HG02588 (cell line): ENCODE data around the gene POU2F2.
A peak's percentile ranks its signal among the peaks of the same experiment; 100 is the strongest.

ENCODE experiments used
- ATAC-seq: cut with Tn5 transposase; IDR thresholded peaks from one replicate; pipeline ENCODE4 v1.9.1; 2021; ENCODE audit warnings: mild to moderate bottlenecking, moderate library complexity; ENCODE audit not compliant: unreplicated experiment

Gene POU2F2

DNA sequence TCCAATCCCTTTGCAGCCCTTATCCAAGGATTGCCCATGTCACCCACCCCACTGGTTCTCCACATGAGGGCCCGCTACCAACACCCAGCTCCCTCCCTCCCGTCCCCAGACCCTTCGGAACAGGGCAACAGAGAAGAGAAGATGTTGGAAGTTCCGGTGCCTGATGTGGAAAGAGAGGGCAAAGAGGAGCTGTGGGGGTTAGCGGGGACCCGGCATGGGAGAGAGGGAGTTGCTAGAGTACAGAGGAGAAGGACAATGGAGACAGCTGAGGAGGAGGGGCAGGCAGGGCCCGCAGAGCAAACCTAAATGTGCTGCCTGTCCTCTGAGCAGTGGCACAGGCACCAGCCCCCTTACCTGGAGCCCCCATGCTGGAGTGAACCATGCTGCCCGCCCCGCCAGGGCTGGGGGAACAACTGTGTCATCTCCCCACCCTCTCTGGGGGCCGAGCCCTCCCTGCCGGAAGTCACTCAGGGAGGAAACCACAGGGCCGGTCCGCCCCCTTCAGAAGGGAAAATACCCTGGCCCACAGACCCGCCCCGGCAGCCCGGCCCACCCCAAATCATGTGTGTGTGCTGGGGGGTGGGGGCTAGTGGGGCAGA, at the start of gene POU2F2:
Gene POU2F2, minus strand, starts transcription at position 417 of the 599 bp plus-strand sequence. Its CDS starts 35 bp downstream, at position 382.
- peak; percentile 39 for ATAC-seq

DNA sequence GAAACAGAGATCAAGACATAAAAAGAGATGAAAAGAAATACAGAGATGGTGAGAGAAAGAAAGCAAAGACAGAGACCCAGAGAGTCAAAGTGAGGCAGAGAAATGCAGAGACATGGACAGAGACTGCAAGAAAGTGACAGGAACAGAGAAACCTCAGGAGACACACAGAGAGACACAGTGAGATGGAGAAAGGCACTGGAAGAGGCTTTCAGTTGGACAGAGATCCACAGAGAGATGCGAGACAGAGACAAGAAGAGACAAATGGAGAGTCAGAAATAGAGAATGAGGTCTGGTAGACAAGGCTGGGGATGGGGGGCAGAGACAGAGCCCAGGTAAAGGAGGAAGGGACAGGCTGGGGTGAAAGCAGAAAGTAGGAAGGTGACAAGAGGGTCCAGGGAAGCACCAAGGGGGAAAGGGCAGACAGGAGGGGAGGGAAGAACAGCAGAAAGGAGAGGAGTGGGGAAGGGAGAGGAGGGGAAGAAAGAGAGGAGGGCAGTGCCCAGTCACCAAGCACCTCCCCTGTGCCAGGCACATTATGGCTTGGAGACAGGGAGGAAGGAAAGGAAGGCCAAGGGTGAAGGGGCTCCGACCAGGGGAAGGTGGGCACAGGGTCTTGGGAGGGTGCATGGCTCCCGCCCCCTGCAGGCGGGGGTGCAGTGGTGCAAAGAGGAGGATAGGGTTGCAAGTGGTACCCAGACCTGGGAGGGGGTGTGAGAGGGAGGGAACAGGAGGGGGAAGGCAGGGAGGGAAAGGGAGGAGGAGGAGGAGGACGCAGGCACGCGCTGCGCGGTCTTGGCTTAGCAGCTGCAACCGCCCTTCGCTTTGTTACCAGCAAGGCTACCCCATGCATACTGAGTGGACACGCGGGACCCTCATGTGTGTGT, 46.8 kb upstream of the POU2F2 start:
- no peak for ATAC-seq

DNA sequence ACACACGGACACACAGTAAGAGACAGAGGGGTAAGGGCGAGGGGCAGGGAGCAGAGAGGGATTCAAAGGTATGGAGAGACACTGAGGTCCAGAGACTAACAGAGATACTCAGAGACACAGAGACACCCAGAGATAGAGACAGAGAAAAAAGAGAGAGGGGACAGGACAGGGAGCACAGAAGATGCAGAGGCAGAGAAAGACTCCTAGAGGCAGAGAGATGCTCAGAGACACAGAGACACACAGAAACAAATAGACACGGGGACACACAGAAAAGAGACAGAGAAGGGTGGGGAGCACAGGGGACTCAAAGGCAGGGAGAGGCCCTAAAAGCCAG, 45.4 kb upstream of the POU2F2 start:
- ATAC-seq = no peak

DNA sequence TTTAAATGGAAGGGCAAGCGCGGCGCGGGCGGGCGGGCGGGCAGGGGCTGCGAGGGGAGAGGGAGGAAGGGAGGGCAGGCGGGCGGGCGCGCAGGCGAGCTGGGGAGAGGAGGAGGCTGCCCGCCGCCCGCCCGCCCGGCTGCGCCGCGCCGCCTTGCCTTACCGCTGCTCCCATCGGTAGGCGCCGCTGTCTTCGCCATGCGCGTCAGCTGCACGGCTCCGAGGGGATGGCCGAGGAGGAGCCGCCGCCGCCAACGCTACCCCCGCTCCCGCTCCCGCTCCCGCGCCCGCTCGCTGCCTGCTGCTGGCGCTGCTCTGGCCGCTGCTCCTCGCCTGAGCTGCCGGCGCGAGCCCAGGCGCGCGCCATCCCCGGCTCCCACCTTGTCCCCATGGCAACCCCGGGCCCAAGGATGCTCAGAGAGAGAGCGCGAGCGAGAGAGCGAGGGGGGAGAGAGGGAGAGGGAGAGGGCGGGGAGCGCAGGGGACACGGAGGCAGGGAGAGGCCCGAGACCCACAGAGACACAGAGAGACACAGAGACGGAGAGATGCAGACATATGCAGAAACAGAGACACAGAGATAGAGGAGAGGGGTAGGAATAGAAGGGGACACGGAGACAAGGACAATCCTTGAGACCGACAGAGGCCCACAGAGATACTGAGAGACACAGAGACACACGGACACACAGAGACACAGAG, 44.9 kb upstream of the POU2F2 start:
- ATAC-seq = peak; percentile 60

DNA sequence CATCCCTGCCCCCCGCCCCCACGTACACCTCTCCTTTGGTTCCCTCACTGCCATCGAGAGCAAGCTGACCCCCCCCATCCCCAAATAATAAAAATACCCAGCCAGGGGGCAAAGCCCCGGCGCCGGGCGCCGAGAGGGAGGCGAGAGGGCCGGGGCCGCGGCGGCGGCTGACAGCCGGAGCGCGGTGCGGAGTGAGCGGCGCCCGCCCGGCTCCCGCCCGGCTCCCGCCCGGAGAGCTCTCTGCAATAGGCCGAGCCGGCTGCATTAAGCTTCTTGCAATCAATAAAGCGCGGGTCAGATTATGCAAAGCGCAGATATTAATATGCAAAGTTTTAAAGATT, 44.4 kb upstream of the POU2F2 start:
- ATAC-seq = no peak

DNA sequence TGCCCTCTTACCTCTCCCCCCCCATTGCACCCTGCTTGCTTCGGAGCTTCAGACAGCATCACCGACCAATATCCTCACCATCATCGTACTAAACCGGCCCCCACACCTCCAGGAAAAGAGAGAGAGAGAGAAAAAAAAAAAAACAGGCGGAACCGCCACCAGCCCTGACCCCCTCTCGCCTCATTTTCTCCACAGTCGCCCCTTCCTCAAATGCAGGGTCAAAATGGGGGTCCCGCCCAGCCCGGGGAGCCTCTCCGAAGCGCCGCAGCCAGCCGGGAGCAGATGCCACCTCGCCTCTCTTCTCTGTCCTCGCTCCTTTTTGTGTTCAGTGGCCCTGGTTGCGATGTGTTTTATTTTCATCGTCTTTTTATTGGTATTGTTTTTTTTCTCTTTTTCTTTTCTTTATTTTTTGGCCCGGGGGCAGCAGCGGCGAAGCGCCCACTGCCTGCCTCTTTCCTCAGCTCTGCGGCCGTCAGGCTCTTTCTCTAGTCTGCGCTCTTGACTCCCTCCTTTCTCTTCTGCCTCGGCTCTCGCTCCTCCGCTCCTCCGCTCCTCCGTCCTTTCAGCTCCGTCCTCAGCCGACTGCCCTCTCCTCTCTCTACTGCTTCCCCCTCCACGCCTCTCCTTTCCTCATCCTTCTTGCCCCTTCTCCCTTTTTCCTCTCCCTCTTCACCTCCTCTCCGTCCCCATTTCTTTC, 43.9 kb upstream of the POU2F2 start:
- ATAC-seq = no peak

DNA sequence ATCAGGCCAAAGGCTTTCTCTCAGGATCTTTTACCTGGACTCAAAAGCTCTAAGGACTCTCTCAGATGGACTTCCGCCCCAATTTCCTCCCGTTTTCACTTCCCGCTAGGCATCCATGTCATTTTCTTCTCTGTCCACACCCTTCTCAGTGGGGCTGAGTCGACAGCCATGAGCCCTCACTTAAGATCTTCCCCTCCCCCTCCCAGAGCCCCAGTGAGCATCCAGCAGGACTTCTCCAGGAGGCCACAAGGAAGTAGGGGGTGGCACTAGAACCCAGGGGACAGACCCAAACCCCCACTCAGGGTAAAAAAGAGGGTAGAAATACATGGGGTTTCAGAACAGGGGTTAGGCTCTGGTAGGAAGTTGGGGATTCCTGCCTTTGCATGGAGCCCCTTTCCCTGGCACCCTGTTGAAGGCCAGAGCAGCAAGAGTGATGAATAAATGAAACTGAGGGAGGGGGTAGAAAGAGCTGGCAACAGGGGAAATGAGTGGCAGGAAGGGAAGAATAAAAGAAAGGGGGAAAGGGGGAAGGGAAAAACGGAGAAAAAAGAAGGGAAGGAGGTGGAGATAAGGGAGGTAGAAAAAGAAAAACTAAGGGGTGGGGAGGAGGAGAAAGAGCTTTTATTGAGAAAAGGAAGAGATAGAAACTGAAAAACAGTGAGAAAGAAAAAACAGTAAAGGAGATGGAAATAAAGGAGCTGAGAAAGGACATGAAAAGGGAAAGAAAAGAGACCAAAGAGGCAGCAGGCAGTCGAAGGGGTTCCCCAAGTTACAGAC, 42.9 kb upstream of the POU2F2 start:
- ATAC-seq = no peak

DNA sequence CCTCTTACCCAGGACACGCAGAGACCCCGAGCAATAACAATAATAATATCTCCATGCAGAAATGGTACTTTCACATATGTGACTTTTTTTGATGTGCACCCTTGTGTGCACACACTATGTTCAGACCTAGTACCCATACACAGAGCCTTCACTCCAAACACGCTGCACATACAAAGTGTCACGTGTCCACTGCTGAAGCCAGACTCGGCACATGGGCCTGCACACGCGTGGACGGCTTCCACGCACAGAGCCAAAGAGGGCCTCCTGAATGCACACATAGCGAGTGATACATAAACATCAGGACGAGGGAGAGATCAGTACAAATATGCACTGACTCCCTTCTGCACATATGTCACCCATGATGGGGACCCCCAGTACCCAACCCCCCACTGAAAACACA, 41.9 kb upstream of the POU2F2 start:
- no peak for ATAC-seq

DNA sequence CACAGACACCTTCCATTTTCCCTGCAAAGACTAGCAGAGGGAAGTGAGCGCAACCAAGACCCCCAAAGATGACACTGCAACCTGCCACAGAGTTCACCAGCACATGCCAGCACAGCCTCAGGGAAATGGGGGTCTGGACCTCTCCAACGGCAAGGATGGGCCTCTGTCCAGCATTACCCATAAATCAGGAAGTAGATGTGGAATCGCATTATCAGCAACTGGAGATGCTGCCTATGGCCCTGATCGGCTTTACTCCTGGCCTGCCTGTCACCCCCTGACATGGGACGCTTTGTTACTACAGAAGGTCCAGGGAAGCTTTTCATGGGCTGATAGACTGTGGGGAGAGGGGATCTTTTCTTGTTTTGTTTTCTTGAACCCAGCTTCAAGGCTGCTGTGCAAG, 41.4 kb upstream of the POU2F2 start:
- ATAC-seq = no peak

DNA sequence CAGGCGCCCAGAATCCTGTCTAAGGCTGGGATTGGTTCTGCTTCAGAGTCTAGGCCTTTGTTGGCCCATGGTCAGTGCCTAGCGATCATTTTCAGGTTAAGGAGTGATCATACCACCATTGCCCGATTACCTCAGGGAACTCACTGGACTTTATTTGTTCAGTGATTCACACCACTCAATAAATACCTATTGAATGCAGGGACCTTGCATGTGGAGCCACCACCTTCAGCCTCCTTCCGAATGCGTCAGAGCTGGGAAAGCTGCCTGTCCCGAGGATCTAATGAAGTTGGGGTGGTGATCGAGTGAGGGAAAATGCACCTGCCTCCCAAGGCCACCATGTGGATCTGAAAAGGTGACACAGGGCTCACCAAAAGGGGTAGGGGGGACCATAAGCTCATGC, 40.0 kb upstream of the POU2F2 start:
- ATAC-seq = no peak

DNA sequence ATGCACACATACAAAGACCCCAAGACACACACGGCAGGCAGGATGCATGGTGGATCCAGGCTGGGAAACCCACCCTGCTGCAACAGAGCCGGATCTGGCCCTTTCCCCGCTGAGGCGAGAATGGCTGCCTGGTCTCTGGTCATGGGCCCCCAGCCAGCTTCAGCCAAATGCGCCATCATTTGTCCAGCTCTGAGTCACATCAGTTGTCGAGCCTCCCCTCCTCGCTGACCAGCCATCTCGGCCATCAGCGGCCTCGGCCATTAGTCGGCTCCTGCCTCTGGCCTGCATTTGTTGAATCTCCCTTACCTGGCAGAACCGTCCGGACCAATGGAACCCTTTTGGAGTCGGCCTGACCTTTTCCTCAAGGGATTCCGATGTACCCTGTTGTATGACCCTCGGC, 38.5 kb upstream of the POU2F2 start:
- ATAC-seq = no peak

DNA sequence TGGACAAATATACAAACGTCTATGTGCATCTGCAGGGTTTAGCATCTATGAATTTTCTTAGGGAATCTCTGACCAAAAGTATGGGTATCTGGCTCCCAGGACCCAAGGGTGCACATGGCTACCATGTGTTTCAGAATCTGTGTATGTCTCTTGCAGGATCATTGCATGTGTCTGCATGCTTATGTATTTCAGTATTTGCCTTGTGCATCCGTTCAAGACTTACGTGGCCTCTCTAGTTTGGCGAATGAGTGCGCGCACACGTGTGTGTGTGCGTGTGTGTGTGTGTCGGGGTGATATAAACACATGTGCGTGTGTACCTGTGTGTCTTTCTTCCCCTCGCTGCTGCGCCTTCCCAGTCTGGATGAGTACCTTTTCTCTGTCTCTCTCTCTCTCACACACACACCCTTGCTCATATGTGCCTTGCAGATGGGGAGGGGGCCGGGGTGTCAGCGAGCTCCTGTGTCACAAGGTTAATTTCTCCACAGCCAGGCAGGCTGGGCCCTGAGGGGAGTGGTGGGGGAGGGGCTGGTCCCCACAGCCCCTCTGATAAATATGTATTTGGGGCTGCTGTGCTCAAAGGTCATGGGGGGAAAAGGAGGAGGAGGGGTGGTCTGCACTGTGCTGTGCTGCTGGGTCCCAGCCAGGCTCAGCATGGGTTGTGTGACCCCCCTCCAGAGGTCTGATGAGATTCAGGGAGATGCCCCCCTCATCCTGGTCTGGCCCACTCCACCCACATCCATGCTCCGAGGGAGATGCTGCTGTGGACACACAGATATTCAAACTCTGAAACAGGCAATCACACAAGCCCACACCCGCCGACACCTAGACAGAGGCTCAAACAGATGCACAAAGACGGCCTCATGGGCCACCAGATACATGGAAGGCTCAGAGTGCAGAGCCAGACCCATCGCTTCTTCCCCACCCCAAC, 37.5 kb upstream of the POU2F2 start:
- ATAC-seq = no peak

DNA sequence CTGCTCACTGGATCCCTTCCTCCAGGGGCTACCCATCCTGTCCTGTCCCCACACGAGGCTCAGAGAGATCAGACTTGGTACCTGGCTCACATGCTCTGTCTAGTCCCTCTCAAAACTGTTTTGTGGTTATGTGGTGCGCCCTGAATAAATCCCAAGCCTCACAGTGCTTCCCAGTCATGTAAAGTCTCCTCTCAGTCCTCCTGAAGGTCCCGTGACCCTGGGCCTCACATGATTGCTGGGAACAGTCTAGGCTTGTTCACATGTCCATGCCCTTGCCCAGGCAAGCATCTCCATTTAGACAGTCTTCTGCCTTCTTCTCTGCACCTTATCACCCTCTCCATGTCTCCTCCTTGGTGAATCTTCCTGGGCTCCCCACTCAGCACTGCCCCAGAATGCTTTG, 36.0 kb upstream of the POU2F2 start:
- no peak for ATAC-seq

DNA sequence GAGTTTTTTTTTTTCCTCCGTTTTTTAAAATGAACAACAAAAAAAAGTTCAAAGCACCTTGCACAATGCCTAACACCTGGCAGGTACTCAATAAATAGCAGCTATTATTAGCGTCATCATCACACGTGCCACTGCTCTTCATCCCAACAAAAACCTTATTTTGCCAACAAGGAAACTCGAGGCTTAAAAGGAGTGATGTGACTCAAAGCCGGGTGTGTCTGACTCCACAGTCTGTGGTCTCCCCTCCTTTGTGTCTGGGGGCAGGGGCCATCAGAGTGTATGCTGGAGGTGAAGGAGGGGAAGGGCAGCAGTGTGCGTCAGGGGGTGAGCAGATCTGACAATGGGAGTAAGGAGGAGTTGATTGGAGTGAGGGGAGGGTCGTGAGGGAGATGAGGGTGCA, 34.1 kb upstream of the POU2F2 start:
- ATAC-seq = no peak

DNA sequence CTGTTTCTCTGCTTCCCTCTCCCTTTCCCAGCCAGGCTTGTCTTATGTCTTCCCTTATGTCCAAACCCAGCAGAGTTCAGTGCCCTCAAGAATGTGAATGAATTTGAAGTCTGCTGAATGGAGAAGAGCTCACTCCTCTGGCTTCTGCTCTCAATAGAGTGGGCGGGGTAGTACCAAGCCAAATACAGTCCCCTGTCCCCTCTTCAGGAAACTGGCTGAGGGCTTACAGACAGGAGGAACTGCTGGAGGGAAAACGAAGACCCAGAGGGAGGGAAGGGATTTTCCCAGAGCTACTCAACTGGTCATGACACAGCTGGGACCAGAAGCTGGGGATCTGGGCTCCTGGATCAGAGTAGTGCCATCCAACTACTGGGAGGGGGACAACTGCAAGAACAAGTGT, 32.9 kb upstream of the POU2F2 start:
- no peak for ATAC-seq

DNA sequence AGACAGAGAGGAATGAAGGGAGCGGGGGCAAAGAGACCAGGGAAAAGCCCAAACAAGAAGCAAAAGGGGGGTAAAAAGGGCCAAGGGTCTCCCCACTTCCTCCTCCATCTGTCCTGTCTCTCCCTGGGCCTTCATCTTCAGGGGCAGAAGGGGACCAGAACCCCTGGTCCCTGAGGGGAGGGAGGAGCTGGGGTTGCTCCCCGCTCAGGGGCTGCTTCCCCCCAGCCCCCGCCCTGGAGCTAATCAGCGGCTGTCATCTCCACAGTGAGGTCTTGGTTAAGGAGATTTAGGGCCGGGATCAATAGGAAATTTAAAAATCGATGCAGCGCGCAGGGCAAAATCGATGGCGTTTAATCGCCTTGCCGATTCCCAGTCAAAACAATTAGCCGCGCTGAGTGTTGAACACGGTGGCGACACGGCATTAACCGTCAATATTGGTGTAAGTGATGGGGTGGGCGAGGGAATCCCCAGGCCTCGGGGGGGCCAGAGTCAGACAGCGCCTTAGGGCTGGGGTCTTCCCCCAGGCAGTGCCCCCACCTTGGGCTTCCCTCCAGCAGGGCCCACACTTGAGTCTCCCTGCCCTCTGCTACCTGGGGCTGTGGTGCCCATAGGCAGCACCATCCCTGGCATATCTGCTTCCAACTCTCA, 29.5 kb upstream of the POU2F2 start:
- no peak for ATAC-seq

DNA sequence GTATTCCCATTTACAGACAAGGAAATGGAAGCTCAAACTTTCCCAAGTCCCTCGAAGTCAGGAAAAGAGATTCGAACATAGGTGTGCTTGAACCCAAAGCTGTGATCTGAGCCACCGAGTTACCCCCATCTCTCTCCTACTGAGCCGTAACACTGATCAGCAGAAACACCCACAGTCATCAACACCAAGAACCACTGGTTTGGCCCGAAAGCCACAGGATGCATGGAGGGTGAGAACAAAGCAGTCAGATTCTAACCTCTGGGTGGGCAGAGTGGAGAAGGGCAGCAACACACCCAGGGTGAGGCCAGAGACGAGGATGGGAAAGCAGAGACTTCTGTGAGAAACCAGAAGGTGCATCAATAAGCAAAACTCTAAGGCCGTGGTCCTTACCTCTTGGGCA, 27.7 kb upstream of the POU2F2 start:
- ATAC-seq = no peak

DNA sequence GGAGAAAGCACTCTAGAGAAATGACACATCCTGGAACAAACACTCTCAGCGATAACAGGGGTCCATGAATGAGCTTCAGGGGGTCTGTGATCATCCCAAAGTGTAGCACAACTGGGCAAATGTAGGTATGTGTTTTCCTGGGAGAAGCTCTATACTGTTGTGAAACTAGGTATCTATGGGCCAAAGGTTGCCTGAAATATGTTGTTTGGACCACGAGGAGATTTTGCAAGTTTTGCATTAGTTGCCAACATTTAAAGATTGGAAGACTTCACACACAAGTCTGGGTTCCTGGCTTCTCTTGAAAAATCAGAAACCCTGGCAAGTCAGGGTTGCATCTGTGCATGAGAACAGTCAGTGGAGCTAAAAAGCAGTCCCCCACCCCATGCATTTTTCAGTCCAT, 26.7 kb upstream of the POU2F2 start:
- no peak for ATAC-seq

DNA sequence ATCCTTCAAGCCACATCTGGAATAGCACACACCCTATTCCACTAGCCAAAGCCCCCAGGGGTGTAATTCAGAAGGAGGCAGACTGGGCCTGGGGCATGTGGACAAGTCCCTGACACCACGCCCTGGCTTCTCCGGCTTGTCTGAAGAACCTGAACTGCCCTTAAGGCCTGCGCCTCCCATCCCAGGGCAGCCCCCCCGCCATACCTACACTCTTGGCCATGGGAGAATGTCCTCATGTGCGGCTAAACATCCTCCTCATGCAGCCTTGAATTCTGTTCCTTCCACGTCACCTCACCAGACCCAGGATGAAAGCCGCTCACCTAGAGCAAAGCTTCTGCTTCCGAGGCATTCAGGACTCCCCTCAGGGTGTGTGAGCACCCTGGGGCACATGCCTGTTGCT, 24.3 kb upstream of the POU2F2 start:
- ATAC-seq = no peak
